Naive B cell (primary cell): ENCODE data around the gene BRIP1. TPM values are rescaled to one million over a fixed set of nuclear protein-coding genes. Genes with fewer than 3 reads are reported as not detected.

Source experiments
- ATAC-seq, 2 donors: fragments of 150-1000 bp; cut with Tn5 transposase; 2 replicates each; pipeline ENCODE4 v1.10.0; 2021; ENCODE audit warnings: low read depth in 2 of 2, mild to moderate bottlenecking in 2 of 2, moderate library complexity in 2 of 2
- DNase-seq: peaks from one replicate; pipeline ENCODE4 v3.0.0; 2022
- H3K27ac Mint-ChIP-seq, 6 donors: one replicate each; pipeline ENCODE4 v1.8.0; 2020 to 2022; ENCODE audit warnings: mild to moderate bottlenecking in 6 of 6, mixed read lengths in 6 of 6, moderate library complexity in 5 of 6, inconsistent platforms in 2 of 6
- H3K27me3 Mint-ChIP-seq, 3 donors: one replicate each; pipeline ENCODE4 v1.8.0; 2021 to 2022; ENCODE audit warnings: mixed read lengths in 3 of 3, mild to moderate bottlenecking in 1 of 3
- H3K36me3 Mint-ChIP-seq, 2 donors: one replicate each; pipeline ENCODE4 v1.8.0; 2020 to 2022; ENCODE audit warnings: mixed read lengths in 2 of 2, inconsistent platforms in 1 of 2, mild to moderate bottlenecking in 1 of 2
- H3K4me1 Mint-ChIP-seq, 3 donors: one replicate each; pipeline ENCODE4 v1.8.0; 2020 to 2022; ENCODE audit warnings: mixed read lengths in 3 of 3, inconsistent platforms in 1 of 3, mild to moderate bottlenecking in 1 of 3, moderate library complexity in 1 of 3
- H3K4me3 Mint-ChIP-seq, 8 donors: one replicate each; pipeline ENCODE4 v1.8.0; 2020 to 2022; ENCODE audit warnings: mild to moderate bottlenecking in 8 of 8, mixed read lengths in 8 of 8, moderate library complexity in 8 of 8, inconsistent platforms in 2 of 8
- H3K9me3 Mint-ChIP-seq, 7 donors: one replicate each; pipeline ENCODE4 v1.8.0; 2020 to 2022; ENCODE audit warnings: mixed read lengths in 7 of 7, mild to moderate bottlenecking in 5 of 7, inconsistent platforms in 2 of 7, moderate library complexity in 1 of 7
- polyA plus RNA-seq, 6 donors: library from polyadenylated mRNA; unstranded; fragments of 300-500 nt; fragmentation: Illumina TruSeq; gene quantifications; one replicate each; pipeline ENCODE4 v1.2.3, GENCODE V29; 2021; ENCODE audit warnings: low read depth in 6 of 6

The BRIP1 gene
- polyA plus RNA-seq, 6 donors from 2014 or later, result 0.29 to 1.1 (median 0.44) TPM; not detected in 1

GRCh38 chr17:61852857-61853256 is 10.5 kb downstream of the BRIP1 start:
- Mint-ChIP-seq H3K4me3 (no peak overlapping the region), H3K4me1 (no peaks in the 10 kb centered on the region), H3K27me3 (no peaks in the 10 kb centered on the region), H3K9me3 (no peaks in the 10 kb centered on the region), H3K36me3 (no peaks in the 10 kb centered on the region), H3K27ac (no peak overlapping the region)
- DNase-seq (no peak), ATAC-seq (no peak)

GRCh38 chr17:61849674-61850073 is 13.7 kb downstream of the BRIP1 start:
- Mint-ChIP-seq H3K4me3 (no peak overlapping the region), H3K27ac (no peak overlapping the region), H3K27me3 (no peaks in the 10 kb centered on the region), H3K4me1 (no peaks in the 10 kb centered on the region), H3K9me3 (no peaks in the 10 kb centered on the region), H3K36me3 (peaks cover 0 to 4% of the 10 kb centered on the region in 2 donors)
- no peak for DNase-seq
- ATAC-seq, result no peak

DNA sequence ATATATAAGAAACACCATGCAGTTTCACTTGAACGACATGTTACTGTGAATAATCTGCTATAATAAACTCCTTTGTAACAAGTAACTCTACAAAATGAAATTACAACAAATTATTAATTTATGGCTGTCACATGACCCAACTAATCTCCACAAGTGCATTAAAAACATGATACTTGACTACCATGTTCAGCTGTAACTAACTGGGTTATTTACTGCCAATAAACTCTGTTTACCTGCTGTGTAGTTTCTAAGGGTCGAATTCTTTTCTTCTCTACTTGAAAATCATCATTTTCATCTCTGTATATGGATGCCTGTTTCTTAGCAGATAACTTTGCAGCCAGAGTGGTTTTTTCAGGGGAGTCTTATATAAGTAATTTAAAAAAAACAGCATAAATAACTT is 14.4 kb downstream of the BRIP1 start:
- DNase-seq (no peak), ATAC-seq (no peak)
- Mint-ChIP-seq H3K36me3 (peaks cover 0 to 4% of the 10 kb centered on the region in 2 donors), H3K9me3 (no peaks in the 10 kb centered on the region), H3K27ac (no peak overlapping the region), H3K4me3 (no peak overlapping the region), H3K27me3 (no peaks in the 10 kb centered on the region), H3K4me1 (no peaks in the 10 kb centered on the region)

DNA sequence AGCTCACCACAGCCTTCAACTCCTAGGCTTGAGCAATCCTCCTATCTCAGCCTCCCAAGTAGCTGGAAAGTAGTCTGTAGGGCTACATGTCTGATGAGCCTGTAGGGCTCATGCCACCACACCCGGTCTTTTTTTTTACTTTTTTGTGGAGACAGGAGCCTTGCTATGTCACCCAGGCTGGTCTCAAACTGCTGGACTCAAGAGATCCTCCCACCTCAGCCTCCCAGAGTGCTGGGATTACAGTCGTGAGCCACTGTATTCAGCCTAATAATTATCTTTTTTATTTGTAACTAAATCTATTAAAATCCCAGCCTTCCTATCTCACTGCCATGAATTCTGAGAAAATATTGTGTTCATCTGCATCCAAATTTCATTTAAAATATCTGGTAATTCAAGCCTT is 15.1 kb downstream of the BRIP1 start:
- no peaks in the 10 kb centered on the region for H3K4me1 Mint-ChIP-seq

DNA sequence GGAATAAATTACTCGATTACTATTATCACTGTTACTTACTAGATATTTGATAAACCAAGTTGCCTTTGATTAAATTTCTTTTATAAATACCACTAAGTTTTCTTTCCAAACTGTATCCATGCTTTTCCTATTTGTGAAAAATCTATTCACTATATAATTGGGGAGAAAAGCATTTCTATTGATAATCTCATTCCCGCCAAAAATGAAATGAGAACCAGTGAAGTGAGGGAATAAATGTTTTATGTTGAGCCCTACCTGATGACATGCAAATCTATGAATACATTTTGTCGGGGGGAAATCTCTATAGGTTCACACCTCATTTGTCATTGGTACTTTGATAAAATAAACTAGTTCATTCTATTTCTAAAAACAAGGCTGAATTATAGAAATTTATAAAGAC is 15.7 kb downstream of the BRIP1 start:
- DNase-seq, result no peak
- Mint-ChIP-seq H3K9me3 (no peaks in the 10 kb centered on the region), H3K4me1 (no peaks in the 10 kb centered on the region), H3K27ac (no peak overlapping the region), H3K27me3 (no peaks in the 10 kb centered on the region), H3K36me3 (peaks cover 0 to 4% of the 10 kb centered on the region in 2 donors), H3K4me3 (no peak overlapping the region)
- no peak for ATAC-seq

More for the DNA sequence above, 15.1 kb downstream of the BRIP1 start:
- Mint-ChIP-seq H3K36me3 (peaks cover 0 to 4% of the 10 kb centered on the region in 2 donors), H3K9me3 (no peaks in the 10 kb centered on the region), H3K27me3 (no peaks in the 10 kb centered on the region), H3K4me3 (no peak overlapping the region), H3K27ac (no peak overlapping the region)
- ATAC-seq (no peak), DNase-seq (no peak)

- no peaks in the 10 kb centered on the region for H3K9me3 Mint-ChIP-seq
- H3K4me3 Mint-ChIP-seq, result no peak overlapping the region
- H3K4me1 Mint-ChIP-seq, result no peaks in the 10 kb centered on the region
- peaks cover 0 to 4% of the 10 kb centered on the region in 2 donors for H3K36me3 Mint-ChIP-seq
- ATAC-seq (no peak), DNase-seq (no peak)
- no peaks in the 10 kb centered on the region for H3K27me3 Mint-ChIP-seq
- H3K27ac Mint-ChIP-seq, result no peak overlapping the region
Observed at GRCh38 chr17:61846761-61847375, 16.5 kb downstream of the BRIP1 start.

DNA sequence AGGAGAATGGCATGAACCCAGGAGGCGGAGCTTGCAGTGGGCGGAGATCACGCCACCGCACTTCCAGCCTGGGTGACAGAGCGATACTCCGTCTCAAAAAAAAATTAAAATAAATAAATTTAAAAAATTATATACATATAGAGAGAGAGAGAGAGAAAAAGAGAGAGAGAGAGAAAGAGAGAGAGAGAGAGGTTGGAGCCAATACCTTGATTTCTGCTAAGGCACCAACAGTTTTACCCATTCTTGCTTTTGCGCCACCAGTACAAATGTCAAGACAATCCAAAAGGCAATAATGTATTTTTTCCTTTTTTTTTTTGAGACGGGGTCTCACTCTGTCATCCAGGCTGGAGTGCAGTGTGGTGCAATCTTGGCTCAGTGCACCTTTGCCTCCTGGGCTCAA is 17.2 kb downstream of the BRIP1 start:
- H3K9me3 Mint-ChIP-seq, result no peaks in the 10 kb centered on the region
- H3K36me3 Mint-ChIP-seq, result peaks cover 0 to 4% of the 10 kb centered on the region in 2 donors
- ATAC-seq (no peak), DNase-seq (no peak)
- H3K4me3 Mint-ChIP-seq, result no peak overlapping the region
- H3K27me3 Mint-ChIP-seq, result no peaks in the 10 kb centered on the region
- no peaks in the 10 kb centered on the region for H3K4me1 Mint-ChIP-seq
- H3K27ac Mint-ChIP-seq, result no peak overlapping the region

GRCh38 chr17:61843435-61843834 is 19.9 kb downstream of the BRIP1 start:
- no peaks in the 10 kb centered on the region for H3K4me1 Mint-ChIP-seq
- no peak overlapping the region for H3K27ac Mint-ChIP-seq
- H3K4me3 Mint-ChIP-seq, result no peak overlapping the region
- peaks cover 0 to 4% of the 10 kb centered on the region in 2 donors for H3K36me3 Mint-ChIP-seq
- H3K9me3 Mint-ChIP-seq, result no peaks in the 10 kb centered on the region
- DNase-seq, result no peak
- ATAC-seq, result no peak
- no peaks in the 10 kb centered on the region for H3K27me3 Mint-ChIP-seq

GRCh38 chr17:61842899-61843298 is 20.4 kb downstream of the BRIP1 start:
- no peak overlapping the region for H3K4me3 Mint-ChIP-seq
- ATAC-seq (no peak), DNase-seq (no peak)
- H3K27me3 Mint-ChIP-seq, result no peaks in the 10 kb centered on the region
- peaks cover 0 to 4% of the 10 kb centered on the region in 2 donors for H3K36me3 Mint-ChIP-seq
- no peaks in the 10 kb centered on the region for H3K9me3 Mint-ChIP-seq
- no peaks in the 10 kb centered on the region for H3K4me1 Mint-ChIP-seq
- no peak overlapping the region for H3K27ac Mint-ChIP-seq

GRCh38 chr17:61839300-61839786 is 24.0 kb downstream of the BRIP1 start:
- Mint-ChIP-seq H3K4me3 (no peak overlapping the region), H3K27me3 (no peaks in the 10 kb centered on the region), H3K4me1 (peaks cover 0 to 2% (median 2%) of the 10 kb centered on the region in 3 donors), H3K27ac (no peak overlapping the region), H3K9me3 (no peaks in the 10 kb centered on the region), H3K36me3 (no peaks in the 10 kb centered on the region)
- ATAC-seq (no peak), DNase-seq (no peak)

DNA sequence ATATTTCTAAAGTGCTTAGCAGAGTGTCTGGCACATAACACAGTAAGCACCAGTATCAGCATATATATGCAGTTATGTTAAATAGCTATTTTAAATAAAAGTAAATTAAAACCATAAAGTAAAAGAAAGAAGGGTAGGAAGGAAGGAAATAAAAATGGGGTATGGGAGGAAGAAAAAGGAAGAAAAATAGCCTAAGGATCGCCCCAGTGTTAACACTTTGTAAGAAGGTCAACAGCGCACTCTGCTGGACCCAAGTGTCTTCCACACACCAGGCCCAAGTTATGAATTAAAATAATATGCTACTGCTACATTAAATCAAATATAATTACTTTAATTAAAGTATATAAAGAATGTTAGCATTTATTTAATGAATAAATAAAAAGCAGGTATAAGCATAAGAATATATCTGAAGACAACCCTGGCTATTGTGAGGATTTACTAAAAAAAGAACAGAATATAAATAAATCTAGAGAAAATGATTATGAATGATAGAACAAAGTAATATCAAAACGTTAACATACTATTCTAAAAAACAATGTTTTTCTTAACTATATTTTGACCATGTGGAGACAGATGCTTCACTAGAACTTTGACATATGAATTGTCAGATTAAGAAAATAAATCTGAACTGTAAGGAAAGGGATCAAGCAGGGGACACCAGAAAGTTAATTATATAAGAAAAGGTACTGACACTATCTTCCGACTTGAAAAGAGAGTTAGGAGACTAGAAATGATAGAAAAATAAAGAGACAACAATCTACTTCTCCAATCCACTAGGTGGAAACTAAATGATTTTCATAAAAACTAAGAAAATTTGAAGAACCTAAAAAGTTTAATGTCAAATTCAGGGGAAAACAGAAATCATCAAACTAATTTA is 25.9 kb downstream of the BRIP1 start:
- DNase-seq (peak; percentile 45), ATAC-seq (peak; percentile 61 to 74)
- Mint-ChIP-seq H3K36me3 (no peaks in the 10 kb centered on the region), H3K9me3 (no peaks in the 10 kb centered on the region), H3K4me1 (peaks cover 0 to 2% (median 2%) of the 10 kb centered on the region in 3 donors), H3K27ac (no peak overlapping the region), H3K4me3 (peak overlapping the region in 1 of 8 donors; percentile 66), H3K27me3 (no peaks in the 10 kb centered on the region)

DNA sequence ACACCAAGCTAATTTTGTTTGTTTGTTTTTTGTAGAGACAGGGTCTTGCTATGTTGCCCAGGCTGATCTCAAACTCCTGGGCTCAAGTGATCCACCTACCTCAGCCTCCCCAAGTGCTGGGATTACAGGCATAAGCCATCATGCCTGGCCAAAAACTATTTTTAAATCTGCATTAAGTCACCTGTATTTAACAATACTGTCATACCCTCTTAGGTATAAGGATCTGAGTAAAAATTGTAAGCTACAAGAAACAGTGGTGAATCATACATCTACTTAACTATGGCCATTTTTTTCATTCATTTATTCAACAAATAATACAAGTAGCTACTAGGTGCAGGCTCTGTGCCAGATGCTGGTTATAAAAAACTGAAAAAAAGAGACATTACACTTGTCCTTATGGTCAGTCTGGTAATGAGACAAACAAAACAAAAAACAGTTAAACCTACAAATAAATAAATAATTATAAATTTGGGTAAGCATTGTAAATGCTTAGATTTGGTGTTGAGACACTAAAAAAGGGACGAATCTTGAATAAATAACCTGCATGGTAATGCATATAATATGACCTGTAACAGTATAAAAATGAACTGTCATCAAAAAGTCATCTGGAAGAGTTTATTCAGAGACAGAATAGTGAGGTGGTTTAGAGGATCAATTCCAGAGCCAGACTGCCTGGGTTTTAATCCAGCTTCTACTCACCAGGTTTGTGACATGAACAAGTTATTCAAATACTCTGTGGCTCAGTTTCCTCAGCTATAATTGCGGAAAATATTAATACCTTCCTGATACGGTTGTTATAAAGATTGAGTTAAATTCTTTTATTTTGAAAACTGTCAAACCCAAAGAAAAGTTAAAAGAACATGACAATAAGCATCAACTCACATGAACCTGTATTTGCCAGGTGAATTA is 26.8 kb downstream of the BRIP1 start:
- DNase-seq, result no peak
- Mint-ChIP-seq H3K4me3 (no peak overlapping the region), H3K4me1 (peaks cover 0 to 2% (median 2%) of the 10 kb centered on the region in 3 donors), H3K27me3 (no peaks in the 10 kb centered on the region), H3K9me3 (no peaks in the 10 kb centered on the region), H3K27ac (peak overlapping the region in 2 of 6 donors; percentile 9 to 41), H3K36me3 (no peaks in the 10 kb centered on the region)
- ATAC-seq, result no peak

GRCh38 chr17:61835606-61836005 is 27.7 kb downstream of the BRIP1 start:
- peaks cover 0 to 2% (median 2%) of the 10 kb centered on the region in 3 donors for H3K4me1 Mint-ChIP-seq
- H3K27me3 Mint-ChIP-seq, result no peaks in the 10 kb centered on the region
- no peaks in the 10 kb centered on the region for H3K36me3 Mint-ChIP-seq
- ATAC-seq, result no peak
- no peak for DNase-seq
- H3K9me3 Mint-ChIP-seq, result no peaks in the 10 kb centered on the region
- H3K27ac Mint-ChIP-seq, result no peak overlapping the region
- H3K4me3 Mint-ChIP-seq, result no peak overlapping the region
